Osteocyte (in vitro differentiated cells): Measurements from ENCODE around the gene BRMS1L. TPM values are rescaled to one million over a fixed set of nuclear protein-coding genes. Genes with fewer than 3 reads are reported as not detected.
A peak's percentile ranks its signal among the peaks of the same experiment; 100 is the strongest.
"Not testable (repeated sequence)": the region's sequence is repeated elsewhere in the genome, so short reads cannot be mapped to it uniquely, and the experiment has no call there.

Experiments
- DNase-seq: peaks from one replicate; pipeline ENCODE4 v3.0.0; 2021; ENCODE audit warnings: mixed read lengths; ENCODE audit not compliant: unreplicated experiment; ENCODE audit errors: extremely low spot score
- H3K27ac Mint-ChIP-seq: one replicate; pipeline ENCODE4 v1.8.0; 2021; ENCODE audit warnings: mild to moderate bottlenecking, mixed read lengths; ENCODE audit not compliant: unreplicated experiment
- H3K27me3 Mint-ChIP-seq: one replicate; pipeline ENCODE4 v1.8.0; 2021; ENCODE audit warnings: mixed read lengths; ENCODE audit not compliant: unreplicated experiment
- H3K36me3 Mint-ChIP-seq: one replicate; pipeline ENCODE4 v1.8.0; 2021; ENCODE audit warnings: mixed read lengths; ENCODE audit not compliant: unreplicated experiment
- H3K4me1 Mint-ChIP-seq: one replicate; pipeline ENCODE4 v1.8.0; 2021; ENCODE audit warnings: mixed read lengths; ENCODE audit not compliant: unreplicated experiment
- H3K4me3 Mint-ChIP-seq: one replicate; pipeline ENCODE4 v1.8.0; 2021; ENCODE audit warnings: mild to moderate bottlenecking, moderate library complexity, mixed read lengths; ENCODE audit not compliant: unreplicated experiment
- H3K9me3 Mint-ChIP-seq: one replicate; pipeline ENCODE4 v1.8.0; 2021; ENCODE audit warnings: mixed read lengths; ENCODE audit not compliant: unreplicated experiment
- CTCF ChIP-seq: fragments of 200-600 bp; sonication (generic); IDR thresholded peaks from 2 replicates; pipeline ENCODE4 v1.5.0; 2021; ENCODE audit warnings: antibody characterized with exemption, mild to moderate bottlenecking, moderate library complexity
- total RNA-seq: library from RNA; stranded (reverse); gene quantifications from 2 replicates; pipeline ENCODE4 v1.2.1, GENCODE V29; 2021

BRMS1L gene
- total RNA-seq, 1 donor from 2014 or later, result 13.5 TPM

GRCh38 chr14:35827678-35828472 is 1.7 kb downstream of the BRMS1L start:
- Mint-ChIP-seq H3K27me3 (peaks cover 2% of the 10 kb centered on the region), H3K36me3 (peaks cover 10% of the 10 kb centered on the region), H3K9me3 (no peaks in the 10 kb centered on the region), H3K4me3 (peak overlapping the region; percentile 91), H3K27ac (no peak overlapping the region), H3K4me1 (peaks cover 28% of the 10 kb centered on the region)
- TF ChIP-seq CTCF, result no peak
- no peak for DNase-seq

GRCh38 chr14:35829449-35829848 is 3.3 kb downstream of the BRMS1L start:
- H3K4me1 Mint-ChIP-seq, result peaks cover 28% of the 10 kb centered on the region
- no peak overlapping the region for H3K4me3 Mint-ChIP-seq
- no peak for TF ChIP-seq CTCF
- H3K36me3 Mint-ChIP-seq, result peaks cover 18% of the 10 kb centered on the region
- no peak for DNase-seq
- no peaks in the 10 kb centered on the region for H3K9me3 Mint-ChIP-seq
- no peaks in the 10 kb centered on the region for H3K27me3 Mint-ChIP-seq
- no peak overlapping the region for H3K27ac Mint-ChIP-seq

- peaks cover 53% of the 10 kb centered on the region for H3K36me3 Mint-ChIP-seq
- H3K27ac Mint-ChIP-seq, result no peak overlapping the region
- TF ChIP-seq CTCF, result no peak
- no peak for DNase-seq
- peaks cover 2% of the 10 kb centered on the region for H3K9me3 Mint-ChIP-seq
- H3K4me1 Mint-ChIP-seq, result peaks cover under 1% of the 10 kb centered on the region
- H3K27me3 Mint-ChIP-seq, result no peaks in the 10 kb centered on the region
- no peak overlapping the region for H3K4me3 Mint-ChIP-seq
Observed at GRCh38 chr14:35835208-35835982, 9.3 kb downstream of the BRMS1L start.

- H3K27me3 Mint-ChIP-seq, H3K4me3 Mint-ChIP-seq, H3K27ac Mint-ChIP-seq, DNase-seq, H3K4me1 Mint-ChIP-seq: not testable (repeated sequence)
- Mint-ChIP-seq H3K9me3 (peaks cover 21% of the 10 kb centered on the region), H3K36me3 (peaks cover 79% of the 10 kb centered on the region)
Observed at GRCh38 chr14:35841704-35842103, 15.6 kb downstream of the BRMS1L start.

GRCh38 chr14:35842245-35842644 is 16.1 kb downstream of the BRMS1L start:
- Mint-ChIP-seq H3K36me3 (peaks cover 78% of the 10 kb centered on the region), H3K9me3 (peaks cover 21% of the 10 kb centered on the region)
- not testable (repeated sequence) for DNase-seq, H3K27me3 Mint-ChIP-seq, H3K4me3 Mint-ChIP-seq, H3K27ac Mint-ChIP-seq, H3K4me1 Mint-ChIP-seq

GRCh38 chr14:35844494-35844893 is 18.4 kb downstream of the BRMS1L start:
- DNase-seq, result no peak
- Mint-ChIP-seq H3K4me1 (peaks cover 2% of the 10 kb centered on the region), H3K4me3 (no peak overlapping the region), H3K27ac (no peak overlapping the region), H3K9me3 (peaks cover 21% of the 10 kb centered on the region), H3K27me3 (no peaks in the 10 kb centered on the region), H3K36me3 (peaks cover 66% of the 10 kb centered on the region)
- no peak for TF ChIP-seq CTCF
